Astrocyte (in vitro differentiated cells and primary cell): ENCODE data around the gene WDR4. TPM values are rescaled to one million over a fixed set of nuclear protein-coding genes. Genes with fewer than 3 reads are reported as not detected.

ENCODE experiments used
- DNase-seq: peaks from one replicate; pipeline ENCODE4 v3.0.0-alpha.2; 2010; ENCODE audit warnings: low read depth
- FAIRE-seq: peaks from 2 replicates; lab custom pipeline; 2011; peaks lifted over from hg19 to GRCh38; lab: Jason Lieb, UNC
- H2AFZ ChIP-seq: 2 replicates; pipeline ENCODE4 v1.6.0; 2012; ENCODE audit warnings: low read depth, low read length, inconsistent platforms
- H3K27ac ChIP-seq: 2 replicates; pipeline ENCODE4 v1.5.1; 2011; ENCODE audit warnings: low read depth, low read length, inconsistent platforms
- H3K27me3 ChIP-seq: 2 replicates; pipeline ENCODE4 v1.6.0; 2011; ENCODE audit warnings: low read length, inconsistent platforms; ENCODE audit not compliant: insufficient read depth
- H3K36me3 ChIP-seq: 2 replicates; pipeline ENCODE4 v1.5.1; 2011; ENCODE audit warnings: low read length, inconsistent platforms; ENCODE audit not compliant: insufficient read depth
- H3K4me1 ChIP-seq: 2 replicates; pipeline ENCODE4 v1.5.1; 2011; ENCODE audit warnings: low read length, inconsistent platforms; ENCODE audit not compliant: insufficient read depth
- H3K4me2 ChIP-seq: 2 replicates; pipeline ENCODE4 v1.6.0; 2012; ENCODE audit warnings: low read length, inconsistent platforms
- H3K4me3 ChIP-seq: 2 replicates; pipeline ENCODE4 v1.5.1; 2011; ENCODE audit warnings: low read depth, mild to moderate bottlenecking, low read length, inconsistent platforms; ENCODE audit not compliant: insufficient read depth
- H3K79me2 ChIP-seq: 2 replicates; pipeline ENCODE4 v1.6.0; 2012; ENCODE audit warnings: mild to moderate bottlenecking, low read length, inconsistent platforms; ENCODE audit not compliant: insufficient read depth
- H3K9ac ChIP-seq: 2 replicates; pipeline ENCODE4 v1.6.0; 2012; ENCODE audit warnings: mild to moderate bottlenecking, low read length, inconsistent platforms
- H3K9me3 ChIP-seq: 2 replicates; pipeline ENCODE4 v1.5.1; 2012; ENCODE audit warnings: low read depth, mild to moderate bottlenecking, low read length, inconsistent platforms; ENCODE audit not compliant: insufficient read depth
- H4K20me1 ChIP-seq: 2 replicates; pipeline ENCODE4 v1.6.0; 2012; ENCODE audit warnings: low read length, inconsistent platforms; ENCODE audit not compliant: insufficient read depth
- H3K27ac Mint-ChIP-seq: one replicate; pipeline ENCODE4 v1.8.0; 2021; ENCODE audit warnings: mild to moderate bottlenecking, mixed read lengths; ENCODE audit not compliant: unreplicated experiment
- H3K27me3 Mint-ChIP-seq: one replicate; pipeline ENCODE4 v1.8.0; 2021; ENCODE audit warnings: low read depth, mixed read lengths; ENCODE audit not compliant: unreplicated experiment
- H3K36me3 Mint-ChIP-seq: one replicate; pipeline ENCODE4 v1.8.0; 2021; ENCODE audit warnings: low read depth, mixed read lengths; ENCODE audit not compliant: unreplicated experiment
- H3K4me1 Mint-ChIP-seq: one replicate; pipeline ENCODE4 v1.8.0; 2021; ENCODE audit warnings: low read depth, mixed read lengths; ENCODE audit not compliant: unreplicated experiment
- H3K4me3 Mint-ChIP-seq: one replicate; pipeline ENCODE4 v1.8.0; 2021; ENCODE audit warnings: mild to moderate bottlenecking, moderate library complexity, mixed read lengths; ENCODE audit not compliant: unreplicated experiment
- H3K9me3 Mint-ChIP-seq: one replicate; pipeline ENCODE4 v1.8.0; 2021; ENCODE audit warnings: mild to moderate bottlenecking, mixed read lengths; ENCODE audit not compliant: unreplicated experiment
- CTCF ChIP-seq: IDR thresholded peaks from 2 replicates; pipeline ENCODE4 v1.5.1; 2011; ENCODE audit warnings: low read depth, mild to moderate bottlenecking, inconsistent platforms, low read length, moderate library complexity; ENCODE audit not compliant: insufficient read depth
- EZH2 ChIP-seq: IDR thresholded peaks from 2 replicates; pipeline ENCODE4 v1.6.1; 2012; ENCODE audit warnings: mild to moderate bottlenecking, low read length, inconsistent platforms; ENCODE audit not compliant: insufficient read depth
- total RNA-seq: library from RNA; stranded (reverse); gene quantifications from 2 replicates; pipeline ENCODE4 v1.2.1, GENCODE V29; 2021

WDR4 gene
- total RNA-seq, 1 donor from 2014 or later: 20.5 TPM

GRCh38 chr21:42799948-42800347, 79.4 kb downstream of the WDR4 start:
- no peaks in the 10 kb centered on the region for H4K20me1 ChIP-seq
- no peak for DNase-seq
- TF ChIP-seq EZH2 (no peak), CTCF (no peak)
- Mint-ChIP-seq H3K4me3 (no peak overlapping the region), H3K9me3 (no peaks in the 10 kb centered on the region), H3K27ac (no peak overlapping the region), H3K4me1 (peaks cover 2% of the 10 kb centered on the region), H3K27me3 (peaks cover 19% of the 10 kb centered on the region), H3K36me3 (no peaks in the 10 kb centered on the region)
- H3K4me1 ChIP-seq: no peaks in the 10 kb centered on the region
- no peaks in the 10 kb centered on the region for H3K9me3 ChIP-seq
- no peaks in the 10 kb centered on the region for H3K27me3 ChIP-seq
- no peak overlapping the region for H3K4me3 ChIP-seq
- H3K9ac ChIP-seq: no peak overlapping the region
- FAIRE-seq: no peak
- H3K79me2 ChIP-seq: no peaks in the 10 kb centered on the region
- no peak overlapping the region for H3K4me2 ChIP-seq
- H3K27ac ChIP-seq: no peak overlapping the region
- no peaks in the 10 kb centered on the region for H3K36me3 ChIP-seq
- H2AFZ ChIP-seq: no peak overlapping the region

DNA sequence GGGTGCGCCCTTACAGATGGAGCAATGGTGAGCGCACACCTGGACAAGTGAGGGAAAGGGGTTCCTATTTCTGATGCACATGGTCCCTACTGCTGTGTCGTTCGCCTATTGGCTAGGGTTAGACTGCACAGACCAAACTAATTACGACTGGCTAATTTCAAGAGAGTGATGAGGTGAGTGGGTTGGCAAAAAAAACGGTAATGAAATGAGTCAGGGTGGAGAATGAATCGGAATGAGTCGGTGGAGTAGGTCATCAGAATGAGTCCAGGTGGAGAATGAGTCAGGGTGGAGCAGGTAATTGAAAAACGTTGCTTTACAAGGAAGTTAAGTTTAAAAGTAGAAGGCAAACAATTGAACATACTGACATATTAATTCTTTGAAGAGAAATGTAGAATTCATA, 79.8 kb downstream of the WDR4 start:
- H3K4me1 Mint-ChIP-seq: peaks cover 2% of the 10 kb centered on the region
- H3K4me1 ChIP-seq: no peaks in the 10 kb centered on the region
- no peak overlapping the region for H3K4me3 Mint-ChIP-seq
- TF ChIP-seq EZH2: no peak
- no peak for TF ChIP-seq CTCF
- no peaks in the 10 kb centered on the region for H3K79me2 ChIP-seq
- H4K20me1 ChIP-seq: no peaks in the 10 kb centered on the region
- H3K36me3 ChIP-seq: no peaks in the 10 kb centered on the region
- H3K27me3 Mint-ChIP-seq: peaks cover 18% of the 10 kb centered on the region
- H3K27ac ChIP-seq: no peak overlapping the region
- H3K27me3 ChIP-seq: no peaks in the 10 kb centered on the region
- DNase-seq: no peak
- no peak overlapping the region for H3K4me3 ChIP-seq
- no peak overlapping the region for H3K27ac Mint-ChIP-seq
- H3K9me3 Mint-ChIP-seq: no peaks in the 10 kb centered on the region
- H2AFZ ChIP-seq: no peak overlapping the region
- no peak overlapping the region for H3K9ac ChIP-seq
- FAIRE-seq: no peak
- H3K36me3 Mint-ChIP-seq: no peaks in the 10 kb centered on the region
- no peak overlapping the region for H3K4me2 ChIP-seq
- no peaks in the 10 kb centered on the region for H3K9me3 ChIP-seq

Other genes with a start within 250 kb of the WDR4 start
- 6.2 and 7.8 TPM in 2 replicates for gene PDE9A, start 225.9 kb downstream of the WDR4 start, total RNA-seq
- gene NDUFV3, start 13.8 kb upstream of the WDR4 start, total RNA-seq: 42.5 and 45.7 TPM in 2 replicates
- gene ERVH48-1, start 46.1 kb upstream of the WDR4 start, total RNA-seq: 0.55 and 1.1 TPM in 2 replicates
- 9.8 and 11.2 TPM in 2 replicates for gene PKNOX1, start 95.0 kb upstream of the WDR4 start, total RNA-seq
- 169 and 195 TPM in 2 replicates for gene CBS, start 196.3 kb upstream of the WDR4 start, total RNA-seq
- gene U2AF1, start 228.0 kb upstream of the WDR4 start, total RNA-seq: 13.8 and 24.2 TPM in 2 replicates